ENCODE results near the gene KAT6B.

KAT6B gene

DNA sequence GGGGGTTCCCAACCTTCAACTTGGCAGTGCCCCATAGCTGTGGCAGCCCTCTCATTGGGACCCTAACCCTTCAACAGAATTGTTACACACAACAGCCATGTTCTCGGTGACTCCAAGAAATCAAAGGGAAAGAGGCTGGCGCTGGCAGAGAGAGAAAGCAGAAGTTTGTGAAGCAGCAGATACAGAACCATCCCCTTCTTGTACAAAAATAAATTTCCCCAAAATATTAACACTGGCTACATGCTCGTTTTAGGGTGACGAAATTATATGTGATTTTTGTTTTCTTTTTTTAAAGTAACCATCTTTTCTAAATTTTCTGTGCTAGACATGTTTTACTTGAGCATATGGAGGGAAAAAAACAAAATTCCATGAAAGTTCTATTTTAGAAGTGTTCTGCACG lies 239.9 kb downstream of the KAT6B start:
- DNase-seq (ENCODE audit: low read depth in 2 of 2) = no peak

DNA sequence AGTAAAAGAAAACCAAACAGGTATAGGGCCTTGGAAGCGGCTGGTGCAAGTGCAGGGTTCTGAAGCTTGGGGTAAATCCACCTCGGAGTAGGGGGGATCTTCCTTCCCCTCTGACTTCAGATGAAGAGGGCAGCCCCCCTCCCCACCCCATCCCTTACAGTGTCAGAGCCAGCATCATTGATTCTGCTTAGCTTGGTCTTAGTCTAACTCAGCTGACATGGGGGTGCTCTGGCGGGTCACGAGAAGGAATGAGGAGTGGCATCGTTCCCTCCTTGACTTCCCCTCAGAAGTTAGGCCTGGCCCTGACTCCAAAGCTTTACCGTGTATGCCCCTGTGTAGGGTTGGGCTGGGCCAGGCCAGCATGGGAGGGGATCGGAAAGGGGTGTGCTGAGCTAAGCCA lies 240.9 kb downstream of the KAT6B start:
- DNase-seq (ENCODE audit: low read depth in 2 of 2) = no peak

DNA sequence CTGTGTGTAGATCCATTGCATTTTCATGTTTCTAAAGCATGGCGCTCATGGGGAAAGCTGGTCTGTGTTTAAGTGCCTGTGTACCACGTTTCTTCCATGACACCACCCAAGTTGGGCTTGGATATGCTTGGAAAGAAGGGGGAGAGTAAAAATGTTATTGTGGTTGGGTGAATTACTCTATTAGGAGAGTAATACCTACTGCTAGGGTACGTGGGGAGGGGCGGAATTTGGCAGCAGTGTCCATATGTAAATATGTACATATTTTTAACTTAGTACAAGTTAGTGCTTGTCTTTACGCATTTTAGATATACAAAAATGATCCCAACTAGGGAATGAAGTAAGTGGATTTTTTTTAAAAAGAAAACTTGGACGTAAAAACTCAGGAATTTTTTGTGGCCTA lies 242.1 kb downstream of the KAT6B start:
- no peak for DNase-seq (ENCODE audit: low read depth in 2 of 2)

DNA sequence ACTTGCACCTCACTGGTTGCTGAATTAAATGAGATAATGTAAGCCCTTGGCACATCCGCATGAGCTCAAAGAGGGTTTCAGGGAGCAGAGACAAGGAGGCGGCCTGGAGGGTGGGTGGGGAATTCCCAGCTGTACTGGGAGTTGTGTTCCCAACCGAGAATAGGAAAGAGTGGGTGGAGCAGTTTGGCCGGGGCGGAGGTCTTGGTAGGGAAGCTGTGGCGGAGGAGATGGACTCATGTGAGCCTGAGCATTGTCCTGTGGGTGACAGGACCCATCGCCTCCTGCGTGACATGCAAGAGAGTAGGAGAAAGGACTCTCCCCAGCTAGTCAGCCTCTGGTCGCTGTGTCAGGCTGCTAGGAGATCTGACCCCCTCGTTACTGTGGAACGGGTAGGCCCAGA lies 244.1 kb downstream of the KAT6B start:
- DNase-seq (ENCODE audit: low read depth in 2 of 2) = no peak

GRCh38 chr10:75070961-75071428 lies 244.6 kb downstream of the KAT6B start:
- no peak for DNase-seq (ENCODE audit: low read depth in 2 of 2)

DNA sequence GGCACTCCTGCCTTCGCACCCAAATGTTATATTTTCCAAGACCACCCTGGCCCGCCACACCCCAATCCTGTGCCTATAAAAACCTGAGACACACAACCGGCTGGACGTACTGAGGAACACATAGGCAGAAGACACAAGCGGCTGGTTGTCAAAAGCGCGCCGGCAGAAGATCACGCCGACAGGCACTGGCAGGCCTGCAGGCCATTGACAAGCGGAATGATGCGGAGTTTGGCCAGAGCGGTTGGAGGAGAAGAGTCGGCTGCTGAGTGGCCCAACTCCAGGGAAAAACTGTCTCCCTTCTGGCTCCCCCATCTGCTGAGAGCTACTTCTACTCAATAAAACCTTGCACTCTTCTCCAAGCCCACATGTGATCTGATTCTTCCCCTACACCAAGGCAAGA lies 245.4 kb downstream of the KAT6B start:
- DNase-seq (ENCODE audit: low read depth in 2 of 2) = no peak

DNA sequence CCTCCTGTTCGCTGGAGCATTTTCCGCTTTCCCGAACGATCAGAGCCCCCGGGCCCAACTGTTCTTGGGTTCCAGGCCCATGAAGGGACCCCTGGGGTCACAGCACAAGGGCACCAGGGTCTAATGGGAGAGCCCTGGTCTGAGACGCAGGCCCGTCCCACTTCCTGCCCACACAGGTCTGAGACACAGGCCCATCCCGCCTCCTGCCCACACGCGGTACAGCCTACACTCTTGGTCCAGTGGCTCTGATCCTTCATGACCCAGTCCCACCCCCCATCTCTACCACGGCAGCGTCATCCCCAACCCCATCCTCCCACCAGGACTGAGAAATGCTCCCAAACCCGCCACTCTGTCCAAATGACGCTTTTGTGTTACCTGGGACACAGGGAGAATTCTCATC lies 246.3 kb downstream of the KAT6B start:
- no peak for DNase-seq (ENCODE audit: low read depth in 2 of 2)

- DNase-seq (ENCODE audit: low read depth in 2 of 2) = no peak
Observed at GRCh38 chr10:75073442-75073841, 247.0 kb downstream of the KAT6B start.

- DNase-seq (ENCODE audit: low read depth in 2 of 2) = no peak
Observed at GRCh38 chr10:75074711-75075445, 248.5 kb downstream of the KAT6B start.

DNA sequence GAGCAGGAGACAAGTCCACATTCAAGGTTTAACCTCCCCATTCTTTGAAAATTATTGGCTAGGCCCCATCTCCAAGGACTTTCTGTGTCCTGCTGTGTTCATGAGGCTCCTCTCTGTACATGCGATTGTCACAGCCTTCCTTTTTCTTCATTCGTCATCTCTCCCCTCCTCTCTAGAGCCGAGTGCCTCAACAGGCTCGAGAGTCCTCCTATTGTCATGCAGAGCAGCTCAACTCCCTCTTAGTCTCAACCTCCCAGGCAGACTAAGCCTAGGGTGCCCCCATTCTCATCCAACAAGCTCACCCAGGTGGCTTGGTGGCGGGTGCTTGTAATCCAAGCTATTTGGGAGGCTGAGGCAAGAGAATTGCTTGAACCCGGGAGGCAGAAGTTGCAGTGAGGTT lies 249.9 kb downstream of the KAT6B start:
- no peak for DNase-seq (ENCODE audit: low read depth in 2 of 2)

GRCh38 chr10:75079436-75080083 lies 253.2 kb downstream of the KAT6B start:
- DNase-seq (ENCODE audit: low read depth in 2 of 2) = no peak

GRCh38 chr10:75080554-75080953 lies 254.2 kb downstream of the KAT6B start:
- DNase-seq (ENCODE audit: low read depth in 2 of 2) = no peak

GRCh38 chr10:75081379-75081778 lies 255.0 kb downstream of the KAT6B start:
- DNase-seq (ENCODE audit: low read depth in 2 of 2) = no peak
